ENCODE measurements around the gene FLT1. TPM values are rescaled to one million over a fixed set of nuclear protein-coding genes. Genes with fewer than 3 reads are reported as not detected.

Gene FLT1
- total and polyA plus RNA-seq, 9 donors = 5.8 to 31.4 (median 9.9) TPM

DNA sequence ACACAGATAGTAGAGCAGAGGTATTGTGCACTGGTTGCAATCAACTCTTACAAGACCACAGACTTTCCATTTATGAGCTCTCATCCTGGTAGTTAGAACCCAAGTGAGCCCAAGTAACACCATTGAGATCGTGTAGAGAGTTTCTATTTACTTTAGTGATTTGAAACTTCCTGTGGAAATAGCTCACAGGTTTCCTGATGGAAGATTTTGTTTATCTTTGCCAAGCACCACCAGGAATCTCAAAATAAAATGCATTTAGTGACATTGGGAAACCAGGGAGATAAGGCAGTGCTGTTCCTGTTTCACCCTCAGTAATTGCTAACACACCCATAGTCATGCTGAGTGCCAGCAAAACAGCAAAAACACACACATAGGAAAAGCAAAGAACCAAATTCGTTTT lies 102.5 kb downstream of the FLT1 start:
- H3K27ac ChIP-seq = no peak overlapping the region
- 20 to 33% (median 21%) methylated on average over 2 of the region's 2 CpGs for WGBS, 3 donors
- TF ChIP-seq EP300 (IDR thresholded peaks at IDR 0.05) = no peak
- no peak for TF ChIP-seq POLR2A (IDR thresholded peaks at IDR 0.05)
- TF ChIP-seq, protein P1, sequence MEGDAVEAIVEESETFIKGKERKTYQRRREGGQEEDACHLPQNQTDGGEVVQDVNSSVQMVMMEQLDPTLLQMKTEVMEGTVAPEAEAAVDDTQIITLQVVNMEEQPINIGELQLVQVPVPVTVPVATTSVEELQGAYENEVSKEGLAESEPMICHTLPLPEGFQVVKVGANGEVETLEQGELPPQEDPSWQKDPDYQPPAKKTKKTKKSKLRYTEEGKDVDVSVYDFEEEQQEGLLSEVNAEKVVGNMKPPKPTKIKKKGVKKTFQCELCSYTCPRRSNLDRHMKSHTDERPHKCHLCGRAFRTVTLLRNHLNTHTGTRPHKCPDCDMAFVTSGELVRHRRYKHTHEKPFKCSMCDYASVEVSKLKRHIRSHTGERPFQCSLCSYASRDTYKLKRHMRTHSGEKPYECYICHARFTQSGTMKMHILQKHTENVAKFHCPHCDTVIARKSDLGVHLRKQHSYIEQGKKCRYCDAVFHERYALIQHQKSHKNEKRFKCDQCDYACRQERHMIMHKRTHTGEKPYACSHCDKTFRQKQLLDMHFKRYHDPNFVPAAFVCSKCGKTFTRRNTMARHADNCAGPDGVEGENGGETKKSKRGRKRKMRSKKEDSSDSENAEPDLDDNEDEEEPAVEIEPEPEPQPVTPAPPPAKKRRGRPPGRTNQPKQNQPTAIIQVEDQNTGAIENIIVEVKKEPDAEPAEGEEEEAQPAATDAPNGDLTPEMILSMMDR (IDR thresholded peaks at IDR 0.05) = no peak
- intact Hi-C loops (cut with DNase I) = no loop called here
- no peaks in the 10 kb centered on the region for H3K27me3 ChIP-seq
- H3K4me1 ChIP-seq (ENCODE audit: insufficient read depth) = no peaks in the 10 kb centered on the region
- H3K36me3 ChIP-seq = no peaks in the 10 kb centered on the region
- DNase-seq = no peak
- no peak overlapping the region for H3K4me3 ChIP-seq
- H3K9me3 ChIP-seq = no peaks in the 10 kb centered on the region

DNA sequence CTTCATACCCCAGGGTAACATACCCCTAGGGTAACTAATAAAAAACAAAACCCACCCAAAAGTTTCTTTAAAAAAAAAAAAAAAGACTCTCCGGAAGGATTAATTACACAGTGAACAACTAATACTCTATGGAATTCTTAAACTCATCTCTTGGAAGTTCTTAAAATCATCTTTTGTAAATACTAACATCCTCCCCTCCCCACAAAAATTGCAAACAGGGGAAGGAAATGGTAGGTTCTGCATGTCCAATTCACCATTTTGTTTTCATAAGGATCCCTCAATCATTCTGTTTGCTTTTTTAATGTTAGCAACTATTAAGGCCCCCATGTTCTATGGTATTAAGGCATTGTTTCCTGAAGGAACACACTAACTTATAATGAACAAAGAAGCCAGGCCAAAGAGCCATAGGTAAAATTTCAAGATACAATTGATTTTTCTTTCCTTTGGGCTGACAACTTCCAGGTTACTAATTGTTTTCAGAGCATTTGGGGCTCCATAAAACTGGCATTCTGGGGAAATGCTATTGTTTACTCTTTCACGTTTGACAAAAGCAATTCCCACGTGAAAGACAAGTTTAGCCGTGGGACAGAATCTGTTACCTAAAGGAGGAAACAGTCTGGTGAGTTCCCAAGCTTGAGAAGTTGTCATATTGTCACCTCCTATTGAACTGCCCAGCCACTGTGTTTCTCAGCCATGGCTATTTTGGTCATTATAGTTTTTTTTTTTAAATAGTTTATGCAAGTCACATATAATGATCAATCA lies 107.0 kb downstream of the FLT1 start:
- Histone ChIP-seq H3K4me3 (no peak overlapping the region), H3K27me3 (no peaks in the 10 kb centered on the region), H3K36me3 (no peaks in the 10 kb centered on the region), H3K4me1 (ENCODE audit: insufficient read depth) (no peaks in the 10 kb centered on the region), H3K27ac (no peak overlapping the region), H3K9me3 (no peaks in the 10 kb centered on the region)
- intact Hi-C loops (cut with DNase I) = no loop called here
- no peak for DNase-seq
- 66 to 70% (median 67%) methylated on average over 4 of the region's 4 CpGs for WGBS, 3 donors
- no peak for TF ChIP-seq POLR2A (IDR thresholded peaks at IDR 0.05)
- TF ChIP-seq EP300 (IDR thresholded peaks at IDR 0.05) = no peak
- TF ChIP-seq, protein P1 (IDR thresholded peaks at IDR 0.05) = no peak

DNA sequence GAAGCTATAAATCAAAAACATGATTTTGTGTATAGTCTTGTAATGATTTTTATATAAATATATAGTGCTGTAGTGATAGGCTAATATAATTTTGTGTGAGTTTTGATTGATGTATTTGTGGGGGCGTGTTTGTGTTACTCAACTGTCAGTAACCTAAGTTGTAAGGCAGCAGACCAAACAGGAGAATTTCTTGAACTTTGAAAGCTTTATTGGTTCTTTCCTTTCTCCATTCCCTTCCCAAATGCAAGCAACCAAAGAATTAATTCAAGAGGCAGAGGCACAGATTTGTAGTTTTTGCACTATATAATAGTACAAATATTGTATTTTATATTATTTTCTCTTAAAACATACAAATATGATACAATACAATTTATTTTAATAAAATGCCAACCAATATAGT lies 109.6 kb downstream of the FLT1 start:
- H3K4me1 ChIP-seq (ENCODE audit: insufficient read depth) = no peaks in the 10 kb centered on the region
- no peaks in the 10 kb centered on the region for H3K27me3 ChIP-seq
- H3K9me3 ChIP-seq = no peaks in the 10 kb centered on the region
- no peaks in the 10 kb centered on the region for H3K36me3 ChIP-seq
- intact Hi-C loops (cut with DNase I) = no loop called here
- TF ChIP-seq, protein P1 (IDR thresholded peaks at IDR 0.05) = no peak
- TF ChIP-seq EP300 (IDR thresholded peaks at IDR 0.05) (no peak), POLR2A (IDR thresholded peaks at IDR 0.05) (no peak)
- H3K27ac ChIP-seq = no peak overlapping the region
- WGBS, 3 donors = 70 to 77% (median 72%) methylated on average over 1 of the region's 1 CpG
- no peak overlapping the region for H3K4me3 ChIP-seq
- no peak for DNase-seq

DNA sequence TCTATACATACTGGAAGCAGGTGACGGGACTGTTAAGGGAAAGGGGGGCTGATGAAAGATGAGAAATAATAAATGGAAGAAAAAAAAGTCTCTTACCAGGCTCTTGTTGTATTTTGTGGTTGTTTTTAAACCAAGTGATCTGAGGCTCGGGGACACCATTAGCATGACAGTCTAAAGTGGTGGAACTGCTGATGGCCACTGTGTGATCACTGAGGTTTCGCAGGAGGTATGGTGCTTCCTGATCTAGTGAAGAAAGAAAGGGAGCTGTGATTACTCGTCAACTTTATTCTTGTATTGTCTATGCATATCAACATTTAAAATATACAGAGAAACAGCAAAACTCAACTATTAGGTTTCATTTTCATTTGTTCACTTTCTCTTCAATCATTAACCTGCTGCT lies 110.1 kb downstream of the FLT1 start:
- H3K27me3 ChIP-seq = no peaks in the 10 kb centered on the region
- 79 to 86% (median 83%) methylated on average over 4 of the region's 4 CpGs for WGBS, 3 donors
- H3K9me3 ChIP-seq = no peaks in the 10 kb centered on the region
- H3K4me1 ChIP-seq (ENCODE audit: insufficient read depth) = no peaks in the 10 kb centered on the region
- H3K36me3 ChIP-seq = no peaks in the 10 kb centered on the region
- intact Hi-C loops (cut with DNase I) = loop anchor here in 1 of 4 donors (5.0 kb wide), 1 partner anchor 482 kb away; no protein-coding TSS in a partner anchor
- TF ChIP-seq EP300 (IDR thresholded peaks at IDR 0.05) = no peak
- TF ChIP-seq, protein P1 (IDR thresholded peaks at IDR 0.05) = no peak
- no peak for TF ChIP-seq POLR2A (IDR thresholded peaks at IDR 0.05)
- no peak overlapping the region for H3K4me3 ChIP-seq
- no peak overlapping the region for H3K27ac ChIP-seq
- DNase-seq = no peak
